HL-60 (cell line): ENCODE data around the gene URB1.

ENCODE experiments used
- DNase-seq, 2 experiments: peaks; one replicate each; pipeline ENCODE4 v3.0.0-alpha.2; 2010 to 2020; ENCODE audit warnings: low read depth in 1 of 2, low spot score in 1 of 2
- H3K27ac ChIP-seq: fragments of 250-450 bp; sonication (Bioruptor Pico); replicated peaks from 2 replicates; pipeline ENCODE4 v1.5.1; 2020; ENCODE audit warnings: mild to moderate bottlenecking, moderate library complexity
- H3K27me3 ChIP-seq: fragments of 250-450 bp; sonication (Bioruptor Pico); 2 replicates; pipeline ENCODE4 v1.5.1; 2021; ENCODE audit warnings: mild to moderate bottlenecking, moderate library complexity; ENCODE audit not compliant: insufficient read depth, poor library complexity, severe bottlenecking
- H3K4me3 ChIP-seq: replicated peaks from 2 replicates; pipeline ENCODE4 v1.5.1; 2011; ENCODE audit warnings: mild to moderate bottlenecking, control low read depth, low read length; ENCODE audit not compliant: insufficient read depth
- CTCF ChIP-seq: IDR thresholded peaks from one replicate; pipeline ENCODE4 v1.5.1; 2011; ENCODE audit warnings: low read length, control low read depth, inconsistent platforms; ENCODE audit not compliant: insufficient read depth
- GABPA ChIP-seq: IDR thresholded peaks from 2 replicates; pipeline ENCODE4 v1.6.1; 2012; ENCODE audit warnings: low read depth
- POLR2AphosphoS5 ChIP-seq: IDR thresholded peaks from 2 replicates; pipeline ENCODE4 v1.6.1; 2012; ENCODE audit warnings: low read depth
- REST ChIP-seq: IDR thresholded peaks from 2 replicates; pipeline ENCODE4 v1.6.1; 2012; ENCODE audit warnings: low read depth; ENCODE audit not compliant: insufficient replicate concordance
- SPI1 ChIP-seq: IDR thresholded peaks from 2 replicates; pipeline ENCODE4 v1.6.1; 2012; ENCODE audit warnings: low read depth, mild to moderate bottlenecking, borderline replicate concordance

The URB1 gene

DNA sequence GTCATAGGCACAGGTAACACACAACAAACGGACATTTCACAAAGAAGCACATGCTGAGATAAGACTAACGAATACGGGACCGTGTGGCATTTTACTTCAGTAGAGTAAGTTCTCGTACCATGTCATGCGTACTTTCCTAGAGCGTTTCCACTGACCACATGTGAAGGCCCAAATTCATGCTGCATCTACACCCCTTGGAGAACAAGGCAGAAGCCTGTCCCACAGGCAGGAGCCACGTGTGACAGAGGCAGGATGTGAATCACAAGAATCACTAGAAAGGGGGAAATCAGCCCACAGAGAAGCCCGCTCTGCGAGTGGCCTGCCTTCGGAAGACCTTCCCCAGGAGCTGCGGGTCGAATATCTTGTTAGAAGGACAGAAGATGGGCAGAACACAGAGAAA is 41.8 kb downstream of the URB1 start:
- Histone ChIP-seq H3K4me3 (no peak overlapping the region), H3K27ac (no peak overlapping the region), H3K27me3 (no peaks in the 10 kb centered on the region)
- DNase-seq, result no peak
- no peak for TF ChIP-seq REST

GRCh38 chr21:32350211-32350980 is 42.4 kb downstream of the URB1 start:
- Histone ChIP-seq H3K4me3 (no peak overlapping the region), H3K27me3 (no peaks in the 10 kb centered on the region), H3K27ac (no peak overlapping the region)
- no peak for DNase-seq
- TF ChIP-seq POLR2AphosphoS5 (no peak), REST (no peak), GABPA (no peak), SPI1 (no peak), CTCF (no peak)

DNA sequence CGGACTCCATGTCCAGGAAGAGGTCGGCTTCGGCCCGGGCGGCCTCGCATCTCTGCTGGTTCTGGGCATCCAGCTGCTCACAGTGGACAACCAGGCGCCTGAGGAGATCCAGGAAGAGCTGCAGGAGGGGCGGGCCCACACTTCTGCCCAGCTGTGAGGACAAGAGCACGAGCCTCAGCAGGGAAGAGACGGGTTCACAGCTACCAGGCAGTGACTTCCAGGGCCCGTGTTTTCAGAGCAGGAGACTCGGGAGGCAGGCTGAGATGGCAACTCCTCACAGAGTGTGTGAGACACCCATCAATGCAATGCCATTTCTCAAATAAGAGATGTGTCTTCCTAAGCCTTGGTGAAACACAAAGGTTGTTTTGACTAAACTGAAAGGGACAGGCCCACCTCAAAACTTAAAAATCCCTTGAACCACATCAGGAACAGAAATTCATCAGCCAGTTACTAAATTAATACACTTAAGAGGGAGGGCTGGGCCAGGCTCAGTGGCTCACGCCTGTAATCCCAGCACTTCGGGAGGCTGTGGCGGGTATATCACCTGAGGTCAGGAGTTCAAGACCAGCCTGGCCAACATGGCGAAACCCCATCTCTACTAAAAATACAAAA is 43.4 kb downstream of the URB1 start:
- TF ChIP-seq POLR2AphosphoS5, result no peak
- no peak for TF ChIP-seq CTCF
- no peak for TF ChIP-seq SPI1
- H3K4me3 ChIP-seq, result no peak overlapping the region
- H3K27ac ChIP-seq, result no peak overlapping the region
- H3K27me3 ChIP-seq, result no peaks in the 10 kb centered on the region
- no peak for DNase-seq

DNA sequence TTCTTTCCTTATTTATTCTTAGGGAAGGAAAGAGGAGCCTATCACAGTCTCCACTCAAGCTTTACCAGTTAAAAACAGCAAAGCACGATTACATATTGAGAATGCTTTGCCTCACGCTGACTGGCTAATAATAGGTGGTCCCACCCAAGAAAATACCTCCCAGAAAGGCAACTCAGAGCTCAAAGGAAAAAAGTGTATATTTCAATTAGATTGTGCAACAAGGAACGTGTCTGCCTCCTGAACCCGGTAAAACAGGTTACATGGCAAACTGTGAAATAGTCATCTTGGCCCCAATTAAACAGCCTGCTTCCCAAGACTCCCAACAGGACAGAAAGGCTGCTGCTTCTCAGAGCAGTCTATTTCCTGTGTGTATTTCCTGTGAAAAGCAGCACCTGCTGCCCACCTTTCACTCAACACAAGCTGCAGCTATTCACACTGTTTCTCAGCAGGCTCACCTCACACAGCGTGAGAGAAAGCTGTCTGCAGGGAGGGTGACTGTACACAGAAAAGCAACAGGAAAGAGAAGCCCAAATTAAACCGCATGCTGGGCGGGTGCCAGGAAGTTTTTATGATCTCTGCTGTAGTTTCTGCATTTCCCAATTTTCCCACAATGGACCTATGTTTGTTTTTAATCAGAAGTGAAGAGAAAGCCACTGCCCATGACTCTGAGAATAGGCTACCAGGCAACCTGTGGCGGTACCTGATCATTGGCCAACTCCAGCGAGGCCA is 44.0 kb downstream of the URB1 start:
- H3K4me3 ChIP-seq, result no peak overlapping the region
- no peak for DNase-seq
- TF ChIP-seq POLR2AphosphoS5 (no peak), SPI1 (no peak), GABPA (no peak)
- no peak overlapping the region for H3K27ac ChIP-seq
- H3K27me3 ChIP-seq, result no peaks in the 10 kb centered on the region
